GM12878 (cell line): ENCODE measurements around the gene ZNF92. TPM values are rescaled to one million over a fixed set of nuclear protein-coding genes. Genes with fewer than 3 reads are reported as not detected.
A peak's percentile ranks its signal among the peaks of the same experiment; 100 is the strongest.

Experiments used
- ASH2L ChIP-seq: fragments of 300-600, 200-600 bp; sonication (generic); IDR thresholded peaks from 2 replicates; pipeline ENCODE4 v1.6.1; 2017; ENCODE audit warnings: low read depth, mild to moderate bottlenecking, borderline replicate concordance
- CHD1 ChIP-seq: IDR thresholded peaks from 2 replicates; pipeline ENCODE4 v1.6.1; 2012; ENCODE audit warnings: low read depth, low read length, improper control_type of control experiment
- DPF2 ChIP-seq: fragments of 450-650 bp; IDR thresholded peaks from 2 replicates; pipeline ENCODE4 v1.6.1; 2017; ENCODE audit warnings: mild to moderate bottlenecking
- FOS ChIP-seq: IDR thresholded peaks from 3 replicates; pipeline ENCODE4 v1.6.1; 2011; ENCODE audit warnings: borderline replicate concordance; ENCODE audit not compliant: insufficient read length; ENCODE audit errors: extremely low read depth
- GABPA ChIP-seq: IDR thresholded peaks from 2 replicates; pipeline ENCODE4 v1.6.1; 2014; ENCODE audit warnings: antibody characterized with exemption, low read depth, mild to moderate bottlenecking, inconsistent platforms
- IRF3 ChIP-seq: fragments of 450-650 bp; IDR thresholded peaks from 2 replicates; pipeline ENCODE4 v1.6.1; 2014; ENCODE audit warnings: mild to moderate bottlenecking
- PML ChIP-seq: IDR thresholded peaks from 2 replicates; pipeline ENCODE4 v1.6.1; 2012; ENCODE audit warnings: low read length, inconsistent platforms
- RAD51 ChIP-seq: fragments of 450-650 bp; IDR thresholded peaks from 2 replicates; pipeline ENCODE4 v1.6.1; 2016; ENCODE audit warnings: moderate library complexity, mild to moderate bottlenecking, inconsistent platforms
- polyA plus RNA-seq, 11 experiments: library from polyadenylated mRNA; depleted of rRNA in 4 of 11; unstranded in 6 of 11; stranded (reverse) in 5 of 11; fragments of >200 nt; fragmentation: Nextera tagmentation in 4 of 11; fragmentation: Illumina TruSeq in 1 of 11; extraction: Ambion mirVana in 4 of 11; extraction: Trizol in 1 of 11; gene quantifications; 1 replicate in 1 of 11; 2 replicates in 10 of 11; pipeline versions ENCODE4 v1.2.1 to v1.2.3, GENCODE V29; 2011 to 2016; ENCODE audit warnings: inconsistent platforms in 2 of 11, missing spikeins in 2 of 11, low read depth in 1 of 11
- total RNA-seq, 4 experiments: library from RNA; depleted of rRNA in 3 of 4; stranded (reverse); fragments of >200 nt in 3 of 4; fragmentation: Illumina TruSeq in 1 of 4; extraction: Trizol in 1 of 4; gene quantifications; 2 replicates each; pipeline versions ENCODE4 v1.2.1 to v1.2.3, GENCODE V29; 2013 to 2021
- TF ChIP-seq, protein P1 (sequence below): IDR thresholded peaks from 2 replicates; pipeline ENCODE4 v1.6.1; 2011; ENCODE audit warnings: mild to moderate bottlenecking, low read depth, low read length, moderate library complexity; ENCODE audit not compliant: insufficient replicate concordance
- TF ChIP-seq, protein P2 (sequence below): fragments of 450-650 bp; IDR thresholded peaks from 2 replicates; pipeline ENCODE4 v1.6.1; 2017; ENCODE audit warnings: borderline replicate concordance

ZNF92 gene
- total and polyA plus RNA-seq, 10 of the 15 experiments (the other 5 are each of a cell fraction or from before 2014, with no cell fraction given): 6.7 to 27.6 (median 14.3) TPM

GRCh38 chr7:65373608-65374351 is at the start of gene ZNF92 (continued):
- TF ChIP-seq DPF2 (peak; percentile 88), CHD1 (no peak; the same call in 1 of the 2 replicates), GABPA (0 out of 2 replicates have a peak, but pooled peaks have one; percentile 29), ASH2L (no peak), PML (peak; percentile 91), RAD51 (no peak), FOS (peak; percentile 82), IRF3 (peak; percentile 79; the same call in 1 of the 2 replicates)
- TF ChIP-seq, protein P1, sequence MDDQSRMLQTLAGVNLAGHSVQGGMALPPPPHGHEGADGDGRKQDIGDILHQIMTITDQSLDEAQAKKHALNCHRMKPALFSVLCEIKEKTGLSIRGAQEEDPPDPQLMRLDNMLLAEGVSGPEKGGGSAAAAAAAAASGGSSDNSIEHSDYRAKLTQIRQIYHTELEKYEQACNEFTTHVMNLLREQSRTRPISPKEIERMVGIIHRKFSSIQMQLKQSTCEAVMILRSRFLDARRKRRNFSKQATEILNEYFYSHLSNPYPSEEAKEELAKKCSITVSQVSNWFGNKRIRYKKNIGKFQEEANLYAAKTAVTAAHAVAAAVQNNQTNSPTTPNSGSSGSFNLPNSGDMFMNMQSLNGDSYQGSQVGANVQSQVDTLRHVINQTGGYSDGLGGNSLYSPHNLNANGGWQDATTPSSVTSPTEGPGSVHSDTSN: peak; percentile 96
- TF ChIP-seq, protein P2, sequence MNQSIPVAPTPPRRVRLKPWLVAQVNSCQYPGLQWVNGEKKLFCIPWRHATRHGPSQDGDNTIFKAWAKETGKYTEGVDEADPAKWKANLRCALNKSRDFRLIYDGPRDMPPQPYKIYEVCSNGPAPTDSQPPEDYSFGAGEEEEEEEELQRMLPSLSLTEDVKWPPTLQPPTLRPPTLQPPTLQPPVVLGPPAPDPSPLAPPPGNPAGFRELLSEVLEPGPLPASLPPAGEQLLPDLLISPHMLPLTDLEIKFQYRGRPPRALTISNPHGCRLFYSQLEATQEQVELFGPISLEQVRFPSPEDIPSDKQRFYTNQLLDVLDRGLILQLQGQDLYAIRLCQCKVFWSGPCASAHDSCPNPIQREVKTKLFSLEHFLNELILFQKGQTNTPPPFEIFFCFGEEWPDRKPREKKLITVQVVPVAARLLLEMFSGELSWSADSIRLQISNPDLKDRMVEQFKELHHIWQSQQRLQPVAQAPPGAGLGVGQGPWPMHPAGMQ: no peak
